AG10803 (cell line): Measurements from ENCODE around the gene LRP10.
"Not testable (repeated sequence)": the region's sequence is repeated elsewhere in the genome, so short reads cannot be mapped to it uniquely, and the experiment has no call there.

Experiments used
- DNase-seq: peaks from one replicate; pipeline ENCODE4 v3.0.0; 2010; ENCODE audit warnings: low read depth
- H3K4me3 ChIP-seq: 2 replicates; pipeline ENCODE4 v1.5.1; 2011; ENCODE audit warnings: mild to moderate bottlenecking, low read length, control low read depth
- TF ChIP-seq, protein P1 (sequence below): conservative IDR thresholded peaks from 2 replicates; pipeline ENCODE4 v1.5.1; 2011; ENCODE audit warnings: mild to moderate bottlenecking, low read length, control low read depth, inconsistent platforms

LRP10 gene, protein sequence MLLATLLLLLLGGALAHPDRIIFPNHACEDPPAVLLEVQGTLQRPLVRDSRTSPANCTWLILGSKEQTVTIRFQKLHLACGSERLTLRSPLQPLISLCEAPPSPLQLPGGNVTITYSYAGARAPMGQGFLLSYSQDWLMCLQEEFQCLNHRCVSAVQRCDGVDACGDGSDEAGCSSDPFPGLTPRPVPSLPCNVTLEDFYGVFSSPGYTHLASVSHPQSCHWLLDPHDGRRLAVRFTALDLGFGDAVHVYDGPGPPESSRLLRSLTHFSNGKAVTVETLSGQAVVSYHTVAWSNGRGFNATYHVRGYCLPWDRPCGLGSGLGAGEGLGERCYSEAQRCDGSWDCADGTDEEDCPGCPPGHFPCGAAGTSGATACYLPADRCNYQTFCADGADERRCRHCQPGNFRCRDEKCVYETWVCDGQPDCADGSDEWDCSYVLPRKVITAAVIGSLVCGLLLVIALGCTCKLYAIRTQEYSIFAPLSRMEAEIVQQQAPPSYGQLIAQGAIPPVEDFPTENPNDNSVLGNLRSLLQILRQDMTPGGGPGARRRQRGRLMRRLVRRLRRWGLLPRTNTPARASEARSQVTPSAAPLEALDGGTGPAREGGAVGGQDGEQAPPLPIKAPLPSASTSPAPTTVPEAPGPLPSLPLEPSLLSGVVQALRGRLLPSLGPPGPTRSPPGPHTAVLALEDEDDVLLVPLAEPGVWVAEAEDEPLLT

DNA sequence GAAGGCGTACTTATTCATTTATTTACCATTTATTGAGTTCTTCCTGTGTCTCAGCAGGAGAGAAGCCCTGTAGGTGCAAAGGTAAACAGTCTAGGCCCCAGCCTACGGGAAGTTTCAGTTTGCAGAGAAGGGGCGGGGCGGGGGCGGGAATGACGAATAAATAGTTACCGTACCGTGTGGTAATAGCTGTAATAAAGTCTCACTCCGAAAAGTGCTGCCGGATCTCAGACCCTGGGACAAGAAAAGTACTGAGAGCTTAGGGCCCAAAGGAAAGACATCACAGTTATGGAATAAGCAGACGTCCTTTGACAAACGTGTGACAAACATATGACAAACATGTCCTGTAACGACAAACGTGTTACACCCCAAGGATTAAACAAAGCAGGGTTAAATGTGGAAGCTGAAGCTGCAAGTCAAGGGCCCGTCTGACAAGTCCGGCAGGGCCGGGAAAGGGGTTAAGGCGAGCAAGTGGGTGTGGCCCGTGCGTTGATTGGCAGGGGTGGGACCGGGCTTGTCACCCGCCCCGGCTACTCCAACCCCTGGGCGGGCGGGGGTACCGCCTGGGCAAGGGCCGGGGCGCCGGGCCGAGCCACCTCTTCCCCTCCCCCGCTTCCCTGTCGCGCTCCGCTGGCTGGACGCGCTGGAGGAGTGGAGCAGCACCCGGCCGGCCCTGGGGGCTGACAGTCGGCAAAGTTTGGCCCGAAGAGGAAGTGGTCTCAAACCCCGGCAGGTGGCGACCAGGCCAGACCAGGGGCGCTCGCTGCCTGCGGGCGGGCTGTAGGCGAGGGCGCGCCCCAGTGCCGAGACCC, at the start of gene LRP10:
TSS of gene LRP10 (plus strand) at position 517 of the 809 bp plus-strand sequence. CDS start 564 bp downstream, outside the sequence.
- TF ChIP-seq, protein P1, sequence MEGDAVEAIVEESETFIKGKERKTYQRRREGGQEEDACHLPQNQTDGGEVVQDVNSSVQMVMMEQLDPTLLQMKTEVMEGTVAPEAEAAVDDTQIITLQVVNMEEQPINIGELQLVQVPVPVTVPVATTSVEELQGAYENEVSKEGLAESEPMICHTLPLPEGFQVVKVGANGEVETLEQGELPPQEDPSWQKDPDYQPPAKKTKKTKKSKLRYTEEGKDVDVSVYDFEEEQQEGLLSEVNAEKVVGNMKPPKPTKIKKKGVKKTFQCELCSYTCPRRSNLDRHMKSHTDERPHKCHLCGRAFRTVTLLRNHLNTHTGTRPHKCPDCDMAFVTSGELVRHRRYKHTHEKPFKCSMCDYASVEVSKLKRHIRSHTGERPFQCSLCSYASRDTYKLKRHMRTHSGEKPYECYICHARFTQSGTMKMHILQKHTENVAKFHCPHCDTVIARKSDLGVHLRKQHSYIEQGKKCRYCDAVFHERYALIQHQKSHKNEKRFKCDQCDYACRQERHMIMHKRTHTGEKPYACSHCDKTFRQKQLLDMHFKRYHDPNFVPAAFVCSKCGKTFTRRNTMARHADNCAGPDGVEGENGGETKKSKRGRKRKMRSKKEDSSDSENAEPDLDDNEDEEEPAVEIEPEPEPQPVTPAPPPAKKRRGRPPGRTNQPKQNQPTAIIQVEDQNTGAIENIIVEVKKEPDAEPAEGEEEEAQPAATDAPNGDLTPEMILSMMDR = no peak
- DNase-seq = peak; percentile 83

DNA sequence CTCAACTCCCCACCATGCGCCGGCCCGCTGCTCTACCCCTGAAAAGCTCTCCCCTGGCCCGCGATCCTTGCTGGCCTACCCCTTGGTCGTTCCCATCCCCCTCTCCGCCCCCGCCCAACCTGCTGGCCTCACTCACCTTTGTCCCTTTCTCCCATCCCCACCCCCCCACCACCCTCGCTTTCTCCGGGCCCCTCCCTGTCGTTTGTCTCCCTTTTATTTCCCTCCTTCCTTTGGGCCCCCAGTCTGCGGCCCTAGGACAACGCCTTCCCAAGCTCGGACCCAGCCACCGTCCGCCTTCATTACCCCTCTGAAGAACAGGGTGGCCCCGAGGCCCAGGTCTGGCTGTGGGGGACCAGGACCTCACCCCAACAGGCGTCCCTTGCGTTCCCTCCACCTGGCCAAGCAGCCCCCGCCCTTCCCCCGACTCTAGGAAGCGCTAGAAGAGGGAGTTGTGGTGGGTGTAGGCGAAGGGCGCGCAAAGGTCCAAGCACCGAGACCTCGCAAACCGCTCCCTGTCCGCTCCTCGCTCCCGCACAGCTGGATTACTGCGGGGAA, 49.4 kb upstream of the LRP10 start:
- no peak for DNase-seq
- TF ChIP-seq, protein P1 = no peak
- peak overlapping the region; percentile 48 for H3K4me3 ChIP-seq

More for the DNA sequence above, at the start of gene LRP10:
- H3K4me3 ChIP-seq = peak within 1 kb of the TSS; percentile 82

DNA sequence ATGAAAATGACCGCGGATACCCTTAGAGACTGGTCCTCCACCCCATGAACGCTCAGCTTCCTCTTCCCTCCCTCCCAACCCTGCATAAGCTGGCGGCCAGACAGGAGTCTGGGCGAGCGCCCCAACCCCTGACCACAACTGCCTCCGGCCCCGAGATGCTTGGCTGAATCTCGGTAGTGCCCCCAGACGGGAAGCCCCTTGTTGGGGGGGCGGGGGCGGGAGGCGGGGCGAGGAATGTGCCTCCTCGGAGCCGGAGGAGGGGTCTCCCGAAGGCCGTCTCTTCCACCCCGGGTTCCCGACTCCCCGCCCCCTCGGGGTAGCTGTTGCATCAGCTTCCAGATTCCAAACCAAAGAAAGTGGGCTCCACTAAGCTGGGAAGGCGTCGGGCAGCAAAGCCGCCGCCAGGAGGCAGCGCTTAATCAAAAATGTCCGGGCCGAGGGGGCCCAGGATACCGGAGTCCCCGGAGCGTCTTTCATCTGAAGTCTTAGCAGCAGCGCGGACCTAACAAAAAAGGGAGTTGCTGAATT, 48.9 kb upstream of the LRP10 start:
- DNase-seq = peak; percentile 89
- peak overlapping the region; percentile 48 for H3K4me3 ChIP-seq
- TF ChIP-seq, protein P1 = peak; percentile 73

DNA sequence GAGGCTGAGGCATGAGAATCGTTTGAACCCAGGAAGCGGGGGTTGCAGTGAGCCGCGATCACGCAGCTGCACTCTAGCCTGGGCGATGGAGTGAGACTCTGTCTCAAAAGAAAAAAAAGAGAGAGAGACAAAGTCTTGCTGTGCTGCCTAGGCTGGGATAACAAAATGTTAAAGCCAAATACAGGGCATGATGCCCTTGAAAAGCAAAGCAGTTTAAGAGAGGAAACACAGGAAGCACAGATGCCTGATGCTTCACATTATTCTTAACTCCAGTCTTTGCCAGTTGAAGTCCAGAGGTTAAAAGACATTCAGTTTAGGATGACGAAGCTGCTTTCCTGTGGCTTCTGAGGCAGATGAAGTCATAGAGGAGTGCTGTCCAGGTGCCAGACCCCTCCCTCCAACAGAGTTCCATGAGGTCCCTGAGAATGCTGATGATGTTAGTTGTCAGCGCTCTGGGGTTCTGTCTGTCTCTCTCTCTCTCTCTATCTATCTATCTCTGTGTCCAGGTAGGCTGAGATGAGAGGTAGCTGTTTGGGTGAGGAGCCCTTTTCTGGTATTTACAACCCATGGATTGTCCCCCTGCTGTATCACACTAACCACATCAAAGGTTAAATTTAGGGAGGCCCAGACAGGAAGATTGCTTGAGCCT, 46.7 kb upstream of the LRP10 start:
- TF ChIP-seq, protein P1 = no peak
- peak; percentile 94 for DNase-seq
- H3K4me3 ChIP-seq = no peak overlapping the region

DNA sequence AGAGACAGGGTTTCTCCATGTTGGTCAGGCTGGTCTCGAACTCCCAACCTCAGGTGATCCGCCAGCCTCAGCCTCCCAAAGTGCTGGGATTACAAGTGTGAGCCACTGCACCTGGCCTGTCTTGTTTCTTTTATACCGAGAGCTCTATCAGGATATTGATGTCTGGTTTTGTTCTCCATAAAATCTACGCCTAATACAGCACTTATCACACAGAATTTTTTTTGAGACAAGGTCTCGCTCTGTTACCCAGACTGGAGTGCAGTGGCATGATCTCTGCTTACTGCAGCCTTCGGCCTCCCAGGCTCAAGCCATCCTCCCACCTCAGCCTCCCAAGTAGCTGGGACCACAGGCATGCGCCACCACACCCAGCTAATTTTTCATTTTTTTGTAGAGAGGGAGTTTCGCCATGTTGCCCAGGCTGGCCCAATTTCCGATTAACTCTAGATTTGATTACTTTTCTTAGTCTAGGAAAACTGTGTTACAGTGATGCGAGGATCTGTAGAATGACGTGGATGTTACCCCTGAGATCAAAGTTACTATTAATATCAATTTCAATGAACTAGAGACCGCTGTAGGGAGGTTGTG, 42.4 kb upstream of the LRP10 start:
- H3K4me3 ChIP-seq = peak overlapping the region; percentile 93
- DNase-seq = not testable (repeated sequence)

DNA sequence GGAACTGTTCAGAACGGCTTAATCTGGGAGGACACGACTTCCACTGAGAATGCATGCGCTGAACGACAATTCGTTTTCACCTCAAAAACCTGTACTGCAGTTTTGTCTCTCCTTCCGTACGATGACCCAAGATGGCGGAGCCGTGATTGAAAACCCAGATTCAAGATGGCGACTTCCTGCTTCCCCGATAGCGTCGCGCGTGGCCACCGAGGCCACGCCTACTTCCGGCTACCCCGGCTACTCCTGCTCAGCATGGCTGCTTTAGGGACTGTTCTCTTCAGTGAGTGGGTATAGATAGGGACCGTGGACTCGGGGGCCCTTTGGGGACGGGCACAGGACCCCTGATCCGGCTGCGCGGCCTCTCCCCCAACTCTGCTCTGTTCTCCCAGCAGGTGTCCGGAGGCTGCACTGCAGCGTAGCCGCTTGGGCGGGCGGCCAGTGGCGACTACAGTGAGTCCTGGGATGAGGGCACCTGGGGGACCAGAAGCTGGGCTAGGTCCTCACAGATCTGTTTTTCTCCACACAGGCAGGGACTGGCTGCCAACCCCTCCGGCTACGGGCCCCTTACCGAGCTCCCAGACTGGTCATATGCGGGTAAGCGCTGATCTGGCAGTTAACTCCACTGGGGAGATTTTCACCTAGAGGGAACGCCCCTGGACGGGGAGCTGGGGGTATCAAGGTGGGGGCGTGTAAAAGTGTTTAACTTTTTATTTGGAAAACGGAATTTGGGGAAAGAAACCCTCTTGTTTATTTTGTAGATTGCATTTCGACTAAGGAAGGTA, 41.7 kb upstream of the LRP10 start, which contains the start of gene MRPL52:
TSS of gene MRPL52 (plus strand) at position 227 of the 782 bp plus-strand sequence. CDS start at position 253, 26 bp downstream.
- TF ChIP-seq, protein P1 = no peak
- H3K4me3 ChIP-seq = peak within 1 kb of the TSS; percentile 93
- DNase-seq = peak; percentile 85
